ENCODE data around the gene ZNF747.

The ZNF747 gene

GRCh38 chr16:30562021-30562420, 27.4 kb upstream of the ZNF747 start:
- TF ChIP-seq CTCF (IDR thresholded peaks at IDR 0.05) = no peak

GRCh38 chr16:30561089-30561816, 26.6 kb upstream of the ZNF747 start:
- TF ChIP-seq CTCF (IDR thresholded peaks at IDR 0.05) = no peak

GRCh38 chr16:30559690-30560089, 25.0 kb upstream of the ZNF747 start:
- no peak for TF ChIP-seq CTCF (IDR thresholded peaks at IDR 0.05)

GRCh38 chr16:30558789-30559377, 24.2 kb upstream of the ZNF747 start:
- TF ChIP-seq CTCF (IDR thresholded peaks at IDR 0.05) = no peak

- no peak for TF ChIP-seq CTCF (IDR thresholded peaks at IDR 0.05)
Observed at GRCh38 chr16:30557957-30558788, 23.5 kb upstream of the ZNF747 start, which contains the start of gene ZNF764. TSS of gene ZNF764 (minus strand) at chr16:30558374. CDS start at chr16:30558182, 192 bp downstream.

GRCh38 chr16:30557707-30557956, 23.0 kb upstream of the ZNF747 start:
- TF ChIP-seq CTCF (IDR thresholded peaks at IDR 0.05) = no peak

- TF ChIP-seq CTCF (IDR thresholded peaks at IDR 0.05) = no peak
Observed at GRCh38 chr16:30556125-30556473, 21.4 kb upstream of the ZNF747 start.

All from LNCAP (cell line).